K562 (cell line): Measurements from ENCODE around the gene ZNF594. TPM values are rescaled to one million over a fixed set of nuclear protein-coding genes. Genes with fewer than 3 reads are reported as not detected.
"Not testable (repeated sequence)": the region's sequence is repeated elsewhere in the genome, so short reads cannot be mapped to it uniquely, and the experiment has no call there.

ENCODE experiments used
- ATAC-seq: fragments of 200-7000 bp; cut with Tn5 transposase; 3 replicates; pipeline ENCODE4 v1.9.1; 2020; ENCODE audit warnings: moderate library complexity
- BruUV-seq: library from RNA; stranded (reverse); fragments of 400-500 nt; replicated peaks from 2 replicates; lab custom pipeline; 2021; lab: Mats Ljungman, UMichigan
- CTCF ChIA-PET: fragments of 300-600 bp; formaldehyde crosslinking; extraction: SDS; loops from one replicate; lab custom pipeline; 2021; ENCODE audit warnings: low intra/inter-chr PET ratio; lab: Yijun Ruan, JAX
- POLR2A ChIA-PET: fragments of 300-600, 350-650 bp; sonication (Branson Sonifier 250); formaldehyde crosslinking; extraction: SDS; loops from one replicate; lab custom pipeline; 2021; ENCODE audit warnings: antibody characterized with exemption, inconsistent platforms; lab: Yijun Ruan, JAX
- DNase-seq, 4 experiments: peaks; one replicate each; pipeline versions ENCODE4 v3.0.0 to v3.0.0-alpha.2; 2011 to 2018; ENCODE audit warnings: low spot score in 3 of 4, mixed read lengths in 3 of 4; ENCODE audit errors: extremely low read depth in 1 of 4
- FAIRE-seq: peaks from 2 replicates; lab custom pipeline; 2011; peaks lifted over from hg19 to GRCh38; lab: Jason Lieb, UNC
- H2AFZ ChIP-seq: 2 replicates; pipeline ENCODE4 v1.6.0; 2011; ENCODE audit warnings: low read depth, low read length, control low read depth, inconsistent platforms
- H3K27ac ChIP-seq: fragments of 200-600 bp; 3 replicates; pipeline ENCODE4 v1.8.0; 2011; ENCODE audit warnings: low read depth, mild to moderate bottlenecking, control low read depth, inconsistent platforms, low read length, moderate library complexity, mixed read lengths; ENCODE audit errors: extremely low read depth
- H3K27me3 ChIP-seq, 2 experiments: fragments of 300-600 bp in 1 of 2; 2 replicates in 1 of 2; 3 replicates in 1 of 2; pipeline versions ENCODE4 v1.6.0 to v1.8.0; 2011; ENCODE audit warnings: inconsistent platforms in 2 of 2, low read length in 2 of 2, mild to moderate bottlenecking in 1 of 2, mixed read lengths in 1 of 2, moderate library complexity in 1 of 2; ENCODE audit not compliant: control insufficient read depth in 2 of 2, insufficient read depth in 2 of 2
- H3K36me3 ChIP-seq: fragments of 300-600 bp; 3 replicates; pipeline ENCODE4 v1.8.0; 2011; ENCODE audit warnings: mild to moderate bottlenecking, low read length, inconsistent platforms; ENCODE audit not compliant: control insufficient read depth, insufficient read depth
- H3K4me1 ChIP-seq, 2 experiments: fragments of 200-600 bp in 1 of 2; replicated peaks in 1 of 2; 2 replicates in 1 of 2; 3 replicates in 1 of 2; pipeline versions ENCODE4 v1.5.1 to v1.8.0; 2011; ENCODE audit warnings: inconsistent platforms in 2 of 2, low read length in 2 of 2, mild to moderate bottlenecking in 1 of 2, mixed read lengths in 1 of 2, moderate library complexity in 1 of 2; ENCODE audit not compliant: control insufficient read depth in 2 of 2, insufficient read depth in 2 of 2
- H3K4me2 ChIP-seq: 2 replicates; pipeline ENCODE4 v1.6.1; 2011; ENCODE audit warnings: low read length, control low read depth, inconsistent platforms, mixed read lengths; ENCODE audit not compliant: insufficient read depth
- H3K4me3 ChIP-seq: fragments of 200-600 bp; sonication (generic), shearing (Covaris generic); 2 replicates; pipeline ENCODE4 v1.5.1; 2016; ENCODE audit warnings: control low read depth, inconsistent platforms
- H3K79me2 ChIP-seq: fragments of 200-600 bp; 3 replicates; pipeline ENCODE4 v1.8.0; 2011; ENCODE audit warnings: low read length, inconsistent platforms; ENCODE audit not compliant: control insufficient read depth, insufficient read depth
- H3K9ac ChIP-seq, 2 experiments: 2 replicates each; pipeline versions ENCODE4 v1.6.0 to v1.6.1; 2011; ENCODE audit warnings: low read depth in 2 of 2, low read length in 2 of 2, control low read depth in 1 of 2, inconsistent platforms in 1 of 2, mild to moderate bottlenecking in 1 of 2, mixed read lengths in 1 of 2; ENCODE audit not compliant: insufficient read depth in 1 of 2
- H3K9me1 ChIP-seq: one replicate; pipeline ENCODE4 v1.6.0; 2011; ENCODE audit warnings: inconsistent platforms, mild to moderate bottlenecking, low read length, moderate library complexity; ENCODE audit not compliant: control insufficient read depth, insufficient read depth
- H3K9me3 ChIP-seq: replicated peaks from 2 replicates; pipeline ENCODE4 v1.5.1; 2011; ENCODE audit warnings: low read depth, low read length, inconsistent platforms; ENCODE audit not compliant: control insufficient read depth, insufficient read depth
- H4K20me1 ChIP-seq: replicated peaks from 2 replicates; pipeline ENCODE4 v1.6.1; 2011; ENCODE audit warnings: low read length, inconsistent platforms, mixed read lengths; ENCODE audit not compliant: control insufficient read depth, insufficient read depth
- EHMT2 ChIP-seq: fragments of 450-650 bp; IDR thresholded peaks from 2 replicates; pipeline ENCODE4 v1.6.1; 2018; ENCODE audit warnings: antibody characterized with exemption
- ETS2 ChIP-seq: IDR thresholded peaks from 2 replicates; pipeline ENCODE4 v1.6.1; 2016; ENCODE audit warnings: borderline replicate concordance, missing genetic modification characterization, mild to moderate bottlenecking, moderate library complexity, missing compliant biosample characterization; ENCODE audit not compliant: poor library complexity, severe bottlenecking
- MAFG ChIP-seq: fragments of 450-650 bp; conservative IDR thresholded peaks from 2 replicates; pipeline ENCODE4 v1.6.1; 2016; ENCODE audit warnings: missing genetic modification characterization, missing compliant biosample characterization
- SMAD2 ChIP-seq: fragments of 150-350 bp; IDR thresholded peaks from 2 replicates; pipeline ENCODE4 v1.6.1; 2014; ENCODE audit warnings: low read depth, mild to moderate bottlenecking, low read length
- SMARCA5 ChIP-seq: fragments of 450-650 bp; IDR thresholded peaks from 2 replicates; pipeline ENCODE4 v1.6.1; 2016
- WGBS: fragments of 100-300 bp; shearing (Covaris generic); methylation state at CpG from one replicate; pipeline ENCODE4 v1.1.6; 2016; ENCODE audit warnings: low coverage, mixed read lengths; ENCODE audit not compliant: insufficient coverage; ENCODE audit errors: missing lambda C conversion rate; 5-methylcytosine and 5-hydroxymethylcytosine counted together
- in situ Hi-C: fragments of 300-500 bp; cut with MboI; formaldehyde crosslinking; loops from 4 replicates; pipeline ENCODE4 v1.15.0; 2018; ENCODE audit warnings: inconsistent platforms, mixed read lengths
- intact Hi-C: fragments of 100-400 bp; cut with micrococcal nuclease; formaldehyde crosslinking; loops from 2 replicates; pipeline ENCODE4 v1.14.2; 2022
- polyA plus RNA-seq, 8 experiments: library from polyadenylated mRNA; depleted of rRNA in 4 of 8; stranded (reverse) in 5 of 8; unstranded in 3 of 8; fragments of >200 nt; fragmentation: Nextera tagmentation in 2 of 8; fragmentation: Illumina TruSeq in 1 of 8; extraction: Ambion mirVana in 2 of 8; extraction: Trizol in 1 of 8; gene quantifications; 2 replicates each; pipeline versions ENCODE4 v1.2.1 to v1.2.3, GENCODE V29; 2011 to 2014; ENCODE audit warnings: inconsistent platforms in 1 of 8, missing spikeins in 1 of 8
- total RNA-seq, 7 experiments: library from RNA; depleted of rRNA in 6 of 7; stranded (reverse); fragments of >200 nt in 6 of 7; fragmentation: Illumina TruSeq in 2 of 7; extraction: Trizol in 2 of 7; gene quantifications; 2 replicates each; pipeline versions ENCODE4 v1.2.1 to v1.2.3, GENCODE V29; 2011 to 2021; ENCODE audit warnings: low replicate concordance in 1 of 7

The ZNF594 gene
- total and polyA plus RNA-seq, 9 of the 15 experiments (the other 6 are each of a cell fraction or from before 2014, with no cell fraction given) = 0.24 to 4.7 (median 2.6) TPM

- no peak overlapping the region for H3K4me3 ChIP-seq
- no peak for TF ChIP-seq SMAD2
- TF ChIP-seq ETS2 (tag) = no peak
- no peak for TF ChIP-seq SMARCA5
- no peak for TF ChIP-seq EHMT2
- no peak for TF ChIP-seq MAFG (tag)
- no peaks in the 10 kb centered on the region for H3K4me1 ChIP-seq
- H3K4me2 ChIP-seq = no peak overlapping the region
- CTCF ChIA-PET = no interaction called here
- H3K9ac ChIP-seq = no peak overlapping the region
- in situ Hi-C loops = no loop called here
- no peaks in the 10 kb centered on the region for H3K36me3 ChIP-seq
- H3K27me3 ChIP-seq = peaks cover 2 to 7% of the 10 kb centered on the region in 2 experiments; a peak in 2 of 5 replicates
- FAIRE-seq = no peak
- WGBS = 10% methylated on average over 6 of the region's 6 CpGs
- no peak overlapping the region for H3K27ac ChIP-seq
- no peak for DNase-seq
- H2AFZ ChIP-seq = no peak overlapping the region
- no peaks in the 10 kb centered on the region for H4K20me1 ChIP-seq
- no peaks in the 10 kb centered on the region for H3K9me1 ChIP-seq
- POLR2A ChIA-PET = no interaction called here
- ATAC-seq = no peak
- BruUV-seq = no TSS peak
- no peaks in the 10 kb centered on the region for H3K79me2 ChIP-seq
- H3K9me3 ChIP-seq = no peaks in the 10 kb centered on the region
- intact Hi-C loops = no loop called here
These were observed 27.9 kb upstream of the ZNF594 start for GRCh38 chr17:5219536-5219935.

DNA sequence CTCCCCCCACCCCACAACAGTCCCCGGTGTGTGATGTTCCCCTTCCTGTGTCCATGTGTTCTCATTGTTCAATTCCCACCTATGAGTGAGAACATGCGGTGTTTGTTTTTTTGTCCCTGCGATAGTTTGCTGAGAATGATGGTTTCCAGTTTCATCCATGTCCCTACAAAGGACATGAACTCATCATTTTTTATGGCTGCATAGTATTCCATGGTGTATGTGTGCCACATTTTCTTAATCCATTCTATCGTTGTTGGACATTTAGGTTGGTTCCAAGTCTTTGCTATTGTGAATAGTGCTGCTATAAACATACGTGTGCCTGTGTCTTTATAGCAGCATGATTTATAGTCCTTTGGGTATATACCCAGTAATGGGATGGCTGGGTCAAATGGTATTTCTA lies 25.9 kb upstream of the ZNF594 start:
- H3K36me3 ChIP-seq, CTCF ChIA-PET, H3K4me3 ChIP-seq, H3K9me3 ChIP-seq, H4K20me1 ChIP-seq, H3K27ac ChIP-seq, in situ Hi-C loops, H3K9me1 ChIP-seq, H3K4me2 ChIP-seq, H2AFZ ChIP-seq, DNase-seq, FAIRE-seq, intact Hi-C loops, BruUV-seq, H3K27me3 ChIP-seq, H3K4me1 ChIP-seq, H3K79me2 ChIP-seq, H3K9ac ChIP-seq, ATAC-seq, POLR2A ChIA-PET: not testable (repeated sequence)
- WGBS = 0% methylated on average over 1 of the region's 5 CpGs
